Stimulated activated CD8-positive, alpha-beta memory T cell treated with anti-CD3 and anti-CD28 coated beads, Interleukin-15, amount 100 ng/mL, for 1 hour (primary cell): Measurements from ENCODE around the gene NRN1L.

Source experiments
- DNase-seq: peaks from one replicate; pipeline ENCODE4 v3.0.0-alpha.2; 2020; ENCODE audit warnings: low read depth

Gene NRN1L

GRCh38 chr16:67917852-67918236, 33.2 kb downstream of the NRN1L start:
- no peak for DNase-seq

DNA sequence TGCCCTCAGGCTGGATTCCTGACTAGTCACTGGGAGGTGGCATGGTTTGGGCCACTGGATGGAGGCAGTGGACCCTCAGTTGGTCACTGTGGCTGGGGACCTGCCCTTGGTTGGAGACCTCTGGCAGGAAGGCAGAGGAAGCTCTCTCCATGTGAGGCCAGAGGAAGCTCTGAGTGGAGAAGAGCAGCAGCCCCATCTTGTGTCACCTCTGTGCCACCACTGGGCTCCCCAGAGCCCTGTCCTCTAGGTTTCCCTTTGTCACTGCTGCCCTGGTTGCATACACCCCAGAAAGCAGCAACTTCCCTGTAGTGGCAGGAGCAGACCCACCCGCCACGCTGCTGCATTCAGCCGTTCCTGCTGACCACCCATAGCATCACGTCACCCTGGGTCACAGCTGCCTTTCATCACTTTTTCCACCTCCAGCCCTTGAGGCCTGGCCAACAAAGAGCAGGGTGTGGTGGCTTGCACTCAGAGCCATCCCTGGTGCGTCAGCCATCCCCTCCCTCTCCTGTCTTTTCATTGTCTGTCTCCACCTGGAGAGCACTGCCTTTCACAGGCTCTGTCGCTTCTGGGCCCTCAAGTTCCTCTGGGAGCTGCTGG, 35.0 kb downstream of the NRN1L start:
- no peak for DNase-seq

- no peak for DNase-seq
Measured at GRCh38 chr16:67922221-67922620, 37.5 kb downstream of the NRN1L start.

DNA sequence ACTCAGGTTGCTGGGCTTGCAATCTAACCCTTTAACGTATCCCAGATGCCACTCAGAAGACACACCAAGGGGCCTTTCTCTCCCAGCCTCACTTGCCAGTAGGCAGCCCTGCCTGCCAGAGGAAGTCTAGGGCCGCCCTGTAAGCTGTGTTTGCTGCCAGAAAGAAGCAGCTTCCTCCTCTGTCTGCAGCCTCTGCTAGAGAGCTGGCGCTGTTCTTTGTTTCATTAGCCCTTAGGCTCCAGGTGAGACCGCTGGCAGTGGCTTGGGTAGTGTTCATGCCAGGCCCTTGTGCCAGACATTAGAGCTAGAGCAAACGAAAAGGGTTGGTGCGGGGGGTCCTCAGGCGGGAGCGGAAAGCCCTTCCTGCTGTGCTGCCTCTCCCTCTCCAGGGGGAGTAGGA, 38.1 kb downstream of the NRN1L start:
- no peak for DNase-seq

- no peak for DNase-seq
Measured at GRCh38 chr16:67923414-67924116, 38.9 kb downstream of the NRN1L start.

DNA sequence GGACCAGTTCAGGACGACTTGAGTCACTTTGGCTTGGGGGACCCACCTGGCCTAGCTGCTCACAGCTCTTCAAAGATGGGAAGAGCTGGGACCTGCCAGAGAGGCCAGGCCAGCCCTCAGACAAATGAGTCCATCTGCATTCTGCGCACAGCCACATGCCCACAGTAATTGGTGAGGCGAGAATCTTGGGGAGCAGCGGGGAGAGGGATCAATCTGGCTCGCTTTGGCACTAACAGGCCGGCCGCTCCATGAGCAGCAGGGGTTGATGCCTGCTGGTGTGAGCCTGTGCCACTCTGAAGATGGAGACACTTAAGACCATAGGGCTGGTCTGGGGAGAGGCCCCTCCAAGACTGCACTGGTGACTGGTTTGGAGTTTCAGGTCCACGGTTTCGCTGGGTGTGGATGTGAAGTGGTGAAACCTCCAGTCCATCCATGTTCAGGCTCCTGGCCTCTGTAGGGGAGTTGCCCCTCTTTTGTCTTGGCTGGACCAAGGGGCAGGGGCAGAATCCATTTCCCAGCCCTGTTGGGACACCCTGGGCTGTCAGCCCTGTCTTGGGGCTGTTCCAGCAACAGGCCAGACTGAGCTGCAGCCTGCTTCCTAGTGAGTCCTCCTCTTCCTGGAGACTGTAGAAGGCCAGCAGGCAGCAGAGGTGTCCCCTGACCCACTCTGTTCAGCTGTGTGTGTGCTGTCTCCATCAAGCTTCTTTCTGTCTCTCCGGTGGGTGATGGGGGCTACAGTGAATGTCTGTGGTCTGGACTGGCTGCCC, 39.6 kb downstream of the NRN1L start:
- DNase-seq = no peak

DNA sequence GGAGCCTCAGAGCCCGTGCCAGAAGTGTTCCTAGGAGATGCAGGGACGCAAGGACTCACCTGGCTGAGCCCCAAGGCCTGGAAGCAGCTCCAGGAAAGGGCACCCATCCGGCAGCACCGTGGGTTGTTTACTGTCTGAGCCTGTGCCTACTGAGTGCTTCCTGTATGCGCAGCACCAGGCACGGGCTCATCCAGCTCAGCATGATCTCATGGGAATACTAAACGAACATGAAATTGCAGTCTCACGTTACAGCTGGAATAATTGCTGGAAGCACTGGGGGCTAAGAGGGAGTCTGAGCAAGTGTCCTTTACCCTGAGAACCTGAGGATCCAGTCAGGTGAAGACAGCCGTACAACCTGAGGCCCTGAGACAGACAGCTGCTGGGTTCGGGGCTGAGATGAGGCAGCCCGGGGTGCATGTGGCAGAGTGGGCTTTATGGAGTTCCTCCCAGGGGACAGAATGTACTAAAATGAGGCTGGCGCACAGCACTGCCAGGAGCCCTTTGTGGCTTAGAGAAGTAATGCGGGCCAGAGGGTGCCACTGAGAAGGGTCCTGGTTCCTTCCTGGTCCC, 41.6 kb downstream of the NRN1L start:
- no peak for DNase-seq

- DNase-seq = no peak
Measured at GRCh38 chr16:67927131-67927941, 42.7 kb downstream of the NRN1L start.

DNA sequence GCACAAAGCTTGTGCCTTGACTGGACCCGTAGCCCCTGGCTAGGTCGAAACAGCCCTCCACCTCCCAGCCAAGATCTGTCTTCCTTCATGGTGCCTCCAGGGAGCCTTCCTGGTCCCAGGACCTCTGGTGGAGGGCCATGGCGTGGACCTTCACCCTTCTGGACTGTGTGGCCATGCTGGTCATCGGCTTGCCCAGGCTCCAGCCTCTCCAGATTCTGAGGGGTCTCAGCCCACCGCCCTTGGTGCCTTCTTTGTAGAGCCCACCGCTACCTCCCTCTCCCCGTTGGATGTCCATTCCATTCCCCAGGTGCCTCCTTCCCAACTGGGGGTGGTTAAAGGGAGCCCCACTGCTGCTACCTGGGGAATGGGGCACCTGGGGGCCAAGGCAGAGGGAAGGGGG, 43.5 kb downstream of the NRN1L start:
- DNase-seq = no peak

GRCh38 chr16:67928561-67929364, 44.1 kb downstream of the NRN1L start:
- peak; percentile 53 for DNase-seq

GRCh38 chr16:67930191-67930590, 45.5 kb downstream of the NRN1L start:
- DNase-seq = no peak

- DNase-seq = no peak
Measured at GRCh38 chr16:67930678-67931211, 46.1 kb downstream of the NRN1L start.

- DNase-seq = no peak
Measured at GRCh38 chr16:67931712-67932461, 47.2 kb downstream of the NRN1L start, which contains the start of gene CTRL. CTRL (minus strand) TSS chr16:67931862; CDS start chr16:67931852, 10 bp downstream.

DNA sequence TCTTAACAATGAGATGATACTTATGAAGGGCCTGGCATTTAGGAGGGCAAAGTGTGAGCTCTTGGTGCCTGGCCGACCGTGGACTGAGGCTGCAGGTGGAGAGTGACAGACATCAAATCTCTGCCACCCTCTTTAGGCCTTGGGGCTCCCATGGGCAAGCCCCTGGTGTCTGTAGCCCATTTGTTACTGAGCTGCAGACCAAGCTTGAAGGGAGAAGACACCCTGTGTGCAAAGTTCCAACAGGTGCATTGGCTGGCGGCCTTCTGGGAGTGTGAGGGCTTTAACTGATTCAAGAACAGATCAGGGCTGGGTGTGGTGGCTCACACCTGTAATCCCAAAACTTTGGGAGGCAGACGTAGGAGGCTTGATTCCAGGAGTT, 47.8 kb downstream of the NRN1L start:
- DNase-seq = no peak

- no peak for DNase-seq
Measured at GRCh38 chr16:67933805-67934204, 49.1 kb downstream of the NRN1L start.

DNA sequence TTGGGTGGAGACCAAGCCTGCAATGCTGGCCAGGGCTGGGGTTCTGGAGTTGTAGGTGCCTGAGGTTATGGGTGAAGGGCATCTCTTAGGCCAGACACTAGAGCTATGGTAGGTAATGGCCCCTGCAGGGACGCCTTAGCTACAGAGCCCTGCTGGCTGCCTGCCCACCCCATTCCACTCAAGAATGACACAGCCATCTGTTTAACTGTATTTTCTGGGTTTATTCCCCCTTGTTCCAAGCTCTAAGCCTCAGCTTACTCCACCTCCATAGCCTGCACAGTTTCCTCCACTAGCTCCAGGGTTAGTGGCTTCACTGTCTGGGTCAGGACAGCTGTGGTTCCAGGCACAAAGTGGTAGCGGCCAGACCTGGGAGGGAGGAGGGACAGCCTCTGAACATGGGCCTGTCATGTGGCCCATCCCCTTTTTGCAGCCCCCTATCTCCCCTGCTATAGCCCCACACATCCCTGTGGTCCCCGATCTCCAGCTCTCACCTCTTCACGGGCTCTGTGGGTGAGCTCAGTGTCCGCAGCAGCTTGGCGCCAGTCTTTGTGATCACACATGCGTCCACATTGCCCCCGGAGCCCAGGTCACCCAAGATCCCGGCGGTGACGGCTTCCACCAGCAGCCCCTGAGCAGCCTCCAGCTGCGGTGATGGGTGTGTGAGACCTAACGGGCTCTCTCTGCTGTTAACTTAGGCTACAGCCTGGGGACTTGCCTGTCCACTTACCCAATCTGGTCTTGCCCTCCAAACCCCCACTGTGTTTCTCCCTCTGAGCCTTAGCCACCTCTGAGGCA, 49.8 kb downstream of the NRN1L start:
- DNase-seq = no peak

GRCh38 chr16:67935101-67935401, 50.4 kb downstream of the NRN1L start:
- DNase-seq = no peak

DNA sequence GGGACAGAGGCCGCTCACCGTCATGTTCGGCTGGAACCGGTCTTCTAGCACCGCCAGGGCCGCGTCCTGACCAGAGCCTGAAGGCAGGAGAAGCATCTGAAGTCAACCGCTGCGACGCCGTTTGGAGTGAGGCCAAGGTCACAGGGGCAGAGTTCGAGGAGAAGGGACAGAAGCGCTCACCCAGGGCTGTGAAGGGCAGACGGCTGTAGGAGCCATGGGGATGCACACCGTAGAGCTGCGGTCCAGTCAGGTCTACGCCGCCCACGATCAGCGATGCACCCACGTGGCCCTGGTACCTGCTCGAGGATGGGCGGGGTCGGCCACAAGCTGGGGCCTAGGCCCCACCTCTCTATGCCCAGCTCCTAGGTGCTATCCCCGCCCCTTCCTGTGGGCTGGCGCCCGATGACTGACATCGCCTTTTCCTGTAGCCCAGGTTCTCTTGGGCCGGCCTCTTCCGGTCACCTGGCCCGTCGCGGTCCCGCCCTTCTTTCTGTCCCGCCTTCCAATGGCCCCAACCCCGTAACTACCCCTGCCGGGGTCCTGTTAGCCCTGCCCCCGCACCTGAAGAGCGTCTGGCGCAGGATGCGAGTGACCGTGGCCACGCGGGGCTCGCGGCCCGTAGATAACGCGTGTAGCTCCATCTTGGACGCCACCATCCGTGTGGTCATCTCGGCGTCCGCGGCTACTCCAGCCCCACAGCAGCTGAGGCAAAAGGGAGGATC, 50.9 kb downstream of the NRN1L start:
- DNase-seq = peak; percentile 86
